Inferior parietal cortex (tissue), 1 donor: Measurements from ENCODE around the gene FAM170A.

Experiments used
- DNase-seq: peaks from one replicate; pipeline ENCODE4 v3.0.0-alpha.2; 2016; ENCODE audit errors: extremely low spot score

FAM170A gene

DNA sequence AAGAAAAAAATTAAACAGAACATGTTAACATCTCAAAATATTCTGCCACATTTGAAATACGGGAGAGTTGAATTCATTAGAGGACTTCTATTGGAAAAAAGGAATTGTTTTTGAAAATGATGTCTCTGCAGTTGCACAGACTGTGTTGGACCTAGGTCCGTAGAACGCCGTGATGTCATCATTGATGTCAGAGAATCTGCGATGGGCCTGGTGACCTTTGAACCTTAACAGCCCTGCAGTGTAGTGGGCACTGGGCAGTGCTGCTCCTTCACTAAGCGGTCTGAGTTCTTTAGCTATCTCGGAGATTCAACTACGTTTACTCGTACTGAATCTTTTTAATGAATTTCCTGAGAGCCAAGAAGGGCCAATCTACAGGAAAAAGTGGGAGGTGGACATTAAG is at the start of gene FAM170A:
TSS of gene FAM170A (plus strand) at position 220 of the 400 bp plus-strand sequence. CDS start 211 bp downstream, outside the sequence.
- no peak for DNase-seq

DNA sequence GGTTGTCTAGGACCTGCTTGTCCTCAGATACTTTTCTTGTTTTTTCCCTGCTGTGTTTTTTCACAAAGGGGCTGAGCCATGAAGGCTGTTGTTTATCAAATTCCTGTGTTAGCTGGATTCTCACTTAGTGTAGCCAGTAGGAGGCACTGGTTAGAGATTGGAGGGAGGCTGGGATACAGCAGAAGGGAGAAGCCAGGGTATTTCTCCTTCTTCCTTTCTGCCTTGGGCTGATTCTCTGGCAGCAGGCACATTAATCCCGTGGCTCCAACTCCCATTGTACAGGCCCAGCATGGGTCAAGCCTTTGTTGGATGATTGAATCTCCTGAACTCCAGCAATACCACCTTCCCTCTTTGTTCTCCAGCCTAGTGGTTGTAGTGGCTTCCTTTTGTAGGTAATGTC is 46.4 kb upstream of the FAM170A start:
- no peak for DNase-seq

DNA sequence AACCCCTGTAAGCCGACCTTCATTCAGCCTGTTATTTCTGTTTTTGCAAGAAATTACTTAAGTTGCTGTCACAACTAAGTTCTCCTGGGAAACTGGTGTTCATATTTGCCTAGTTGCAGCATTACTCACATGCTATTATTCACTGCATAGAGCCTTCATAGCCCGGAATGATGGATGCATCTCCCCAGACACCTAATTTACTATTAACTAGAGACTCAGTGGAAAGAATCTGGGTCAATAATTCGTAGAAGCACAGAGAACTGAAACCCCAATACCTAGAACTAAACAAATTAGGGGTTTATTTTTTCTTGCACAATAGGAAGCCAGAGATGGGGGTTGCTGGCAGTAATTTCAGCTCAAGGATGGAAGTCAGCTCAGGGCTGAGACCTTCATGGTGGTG is 45.7 kb upstream of the FAM170A start:
- DNase-seq: no peak

GRCh38 chr5:119596046-119596445 is 33.3 kb upstream of the FAM170A start:
- peak; percentile 71 for DNase-seq

GRCh38 chr5:119597728-119598298 is 31.5 kb upstream of the FAM170A start:
- no peak for DNase-seq

- DNase-seq: no peak
Measured at GRCh38 chr5:119613937-119614336, 15.4 kb upstream of the FAM170A start.

- no peak for DNase-seq
Measured at GRCh38 chr5:119614838-119615237, 14.5 kb upstream of the FAM170A start.

DNA sequence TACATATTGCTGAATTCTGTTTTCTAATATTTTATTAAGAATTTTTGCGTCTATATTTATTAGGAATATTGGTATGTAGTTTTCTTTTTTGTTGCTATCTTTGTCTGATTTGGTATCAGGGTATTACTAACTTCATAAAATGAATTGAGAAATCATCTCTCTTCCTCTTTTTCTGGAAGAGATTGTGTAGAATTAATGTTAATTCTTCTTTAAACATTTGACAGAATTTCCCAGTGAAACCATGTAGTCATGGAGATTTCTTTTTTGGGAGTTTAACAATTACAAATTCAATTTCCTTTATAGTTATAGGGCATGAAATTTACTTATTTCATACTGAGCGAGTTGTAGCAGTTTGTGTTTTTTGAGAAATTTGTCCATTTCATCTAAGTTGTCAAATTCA is 3.3 kb upstream of the FAM170A start:
- DNase-seq: no peak

DNA sequence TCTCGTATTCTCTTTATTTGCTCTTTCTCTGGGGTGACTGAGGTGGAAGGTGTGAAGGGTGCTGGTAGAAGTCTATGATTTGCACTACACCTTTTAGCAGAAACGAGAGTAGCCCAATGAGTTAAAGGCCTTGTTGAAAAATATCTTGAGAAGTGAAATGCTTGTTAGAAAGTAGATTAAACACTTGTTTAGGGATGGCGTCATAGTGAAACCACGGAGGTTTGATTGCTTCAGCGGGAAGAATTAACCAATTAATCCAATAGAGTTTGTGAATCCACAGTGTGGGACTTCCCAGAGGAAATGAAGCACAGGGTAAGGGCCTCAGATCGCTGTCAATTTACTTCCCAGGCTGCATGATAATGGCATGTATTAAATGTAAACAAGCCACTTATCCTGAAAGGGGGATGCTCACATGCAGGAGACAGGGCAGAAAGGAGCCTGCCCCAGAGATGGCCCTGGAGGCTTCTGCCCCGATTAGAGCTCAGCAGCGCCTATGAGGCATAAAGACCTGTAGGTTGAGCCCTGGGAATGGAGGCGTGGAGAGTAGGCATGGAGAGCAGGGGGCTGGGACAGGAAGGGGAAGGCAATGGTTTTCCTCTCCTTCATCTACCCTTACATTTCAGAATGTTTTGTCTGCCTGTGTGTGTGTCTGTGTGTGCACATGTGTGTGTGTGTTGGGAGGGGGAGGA is 1.5 kb downstream of the FAM170A start:
- no peak for DNase-seq

GRCh38 chr5:119631660-119632059 is 2.3 kb downstream of the FAM170A start:
- no peak for DNase-seq

- no peak for DNase-seq
Measured at GRCh38 chr5:119651486-119651885, 22.1 kb downstream of the FAM170A start.

DNA sequence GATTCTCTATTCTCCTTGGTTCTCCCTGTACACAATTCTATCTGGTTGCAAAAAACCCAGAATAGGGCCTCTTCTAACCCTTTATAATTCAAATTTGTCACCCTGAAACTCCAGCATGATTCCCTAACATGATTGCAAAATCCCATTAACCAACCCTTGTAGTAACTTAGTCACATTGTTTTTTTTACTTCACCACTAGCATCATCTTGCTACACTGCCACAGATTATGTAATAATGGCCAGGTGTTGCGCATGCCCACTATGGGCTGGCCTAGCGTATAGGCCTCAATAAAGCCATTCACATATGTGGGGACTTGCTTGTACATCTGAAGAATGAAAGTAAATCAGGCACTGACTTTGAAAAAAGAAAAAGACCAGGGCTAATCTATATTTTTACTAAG is 25.7 kb downstream of the FAM170A start:
- no peak for DNase-seq

GRCh38 chr5:119656023-119656422 is 26.7 kb downstream of the FAM170A start:
- no peak for DNase-seq

DNA sequence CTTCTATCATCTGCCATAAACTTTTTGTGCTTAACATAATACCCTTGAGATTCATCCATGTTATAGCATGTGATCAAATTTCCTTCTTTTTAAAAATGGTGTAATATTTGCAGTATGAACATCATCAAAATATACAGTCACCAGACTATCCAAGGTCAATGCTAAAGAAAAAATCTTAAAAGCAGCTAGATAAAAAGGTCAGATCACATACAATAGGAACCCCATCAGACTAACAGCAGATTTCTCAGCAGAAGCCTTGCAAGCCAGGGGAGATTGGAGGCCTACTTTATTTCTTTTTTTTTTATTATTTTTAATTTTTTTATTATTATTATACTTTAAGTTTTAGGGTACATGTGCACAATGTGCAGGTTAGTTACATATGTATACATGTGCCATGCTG is 37.2 kb downstream of the FAM170A start:
- no peak for DNase-seq

GRCh38 chr5:119678351-119679028 is 49.1 kb downstream of the FAM170A start:
- no peak for DNase-seq

GRCh38 chr5:119680080-119680479 is 50.7 kb downstream of the FAM170A start:
- no peak for DNase-seq

DNA sequence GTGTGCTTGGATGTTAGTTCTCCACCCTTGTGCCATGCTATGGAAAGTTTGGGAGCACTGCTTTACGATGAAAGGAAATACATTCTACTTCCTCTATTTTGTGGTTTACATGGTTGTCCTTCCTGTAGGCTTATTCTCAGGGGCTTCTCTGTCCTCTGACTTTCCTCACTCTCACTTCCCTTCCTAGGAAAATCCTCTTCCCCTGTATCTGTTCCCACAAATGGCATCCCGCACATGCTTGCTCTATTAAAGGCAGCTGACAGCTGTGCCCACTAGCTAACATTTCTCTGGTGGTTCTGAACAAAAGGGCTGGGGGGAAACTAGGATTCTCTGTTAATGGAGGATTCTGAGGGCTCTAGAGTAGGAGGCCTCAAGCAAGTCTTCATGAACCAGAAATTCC is 52.4 kb downstream of the FAM170A start:
- DNase-seq: no peak

GRCh38 chr5:119682372-119682771 is 53.0 kb downstream of the FAM170A start:
- no peak for DNase-seq
